Measurements from ENCODE around the gene PCDHA1. TPM values are rescaled to one million over a fixed set of nuclear protein-coding genes. Genes with fewer than 3 reads are reported as not detected.

PCDHA1 gene
- total RNA-seq, 1 donor from 2014 or later = not detected

DNA sequence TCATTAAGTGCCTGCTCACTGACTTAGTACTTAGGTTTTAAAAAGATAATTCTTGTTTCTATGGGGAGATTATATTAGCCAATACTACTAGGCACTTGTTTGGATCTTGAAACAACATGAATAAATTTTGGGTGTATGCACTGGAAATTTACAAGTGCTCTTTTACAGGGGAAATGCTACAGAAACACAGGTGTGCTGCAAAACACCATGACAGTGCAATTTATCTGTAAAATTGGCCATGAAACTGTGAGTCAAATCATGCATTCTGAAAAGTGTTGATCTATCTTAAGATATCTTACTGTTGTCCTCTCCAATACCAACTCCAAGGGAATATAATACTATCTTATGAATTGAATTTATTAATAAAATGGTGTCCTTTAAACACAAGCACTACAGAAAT, 253.1 kb downstream of the PCDHA1 start:
- H3K27ac Mint-ChIP-seq (ENCODE audit: unreplicated experiment) = no peak overlapping the region

DNA sequence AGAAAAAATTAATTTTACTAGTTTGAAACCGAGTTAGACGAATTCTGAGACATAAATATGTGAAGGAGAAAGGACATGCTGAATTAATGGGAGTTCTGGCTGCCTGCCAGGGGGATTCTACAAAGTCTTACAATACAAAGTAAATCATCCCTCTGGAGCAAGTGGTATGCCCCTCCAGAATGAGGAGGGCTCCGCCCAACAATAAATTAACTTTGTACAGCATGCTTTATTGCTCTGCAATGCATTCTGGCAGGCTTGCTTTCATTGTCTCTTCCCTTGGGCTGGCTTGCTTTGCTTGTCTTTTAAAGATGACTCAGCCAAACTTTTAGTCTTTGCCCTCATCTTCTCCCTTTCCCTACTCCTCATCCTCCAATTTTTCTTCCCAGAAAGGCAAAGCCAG, 253.6 kb downstream of the PCDHA1 start:
- no peak overlapping the region for H3K27ac Mint-ChIP-seq (ENCODE audit: unreplicated experiment)
- no peak overlapping the region for H3K4me3 Mint-ChIP-seq
- no peaks in the 10 kb centered on the region for H3K9me3 Mint-ChIP-seq
- no peaks in the 10 kb centered on the region for H3K36me3 Mint-ChIP-seq (ENCODE audit: low read depth)
- H3K27me3 Mint-ChIP-seq (ENCODE audit: low read depth) = peaks cover 20% of the 10 kb centered on the region
- DNase-seq (ENCODE audit: low read depth, low spot score) = no peak
- TF ChIP-seq, protein P1, sequence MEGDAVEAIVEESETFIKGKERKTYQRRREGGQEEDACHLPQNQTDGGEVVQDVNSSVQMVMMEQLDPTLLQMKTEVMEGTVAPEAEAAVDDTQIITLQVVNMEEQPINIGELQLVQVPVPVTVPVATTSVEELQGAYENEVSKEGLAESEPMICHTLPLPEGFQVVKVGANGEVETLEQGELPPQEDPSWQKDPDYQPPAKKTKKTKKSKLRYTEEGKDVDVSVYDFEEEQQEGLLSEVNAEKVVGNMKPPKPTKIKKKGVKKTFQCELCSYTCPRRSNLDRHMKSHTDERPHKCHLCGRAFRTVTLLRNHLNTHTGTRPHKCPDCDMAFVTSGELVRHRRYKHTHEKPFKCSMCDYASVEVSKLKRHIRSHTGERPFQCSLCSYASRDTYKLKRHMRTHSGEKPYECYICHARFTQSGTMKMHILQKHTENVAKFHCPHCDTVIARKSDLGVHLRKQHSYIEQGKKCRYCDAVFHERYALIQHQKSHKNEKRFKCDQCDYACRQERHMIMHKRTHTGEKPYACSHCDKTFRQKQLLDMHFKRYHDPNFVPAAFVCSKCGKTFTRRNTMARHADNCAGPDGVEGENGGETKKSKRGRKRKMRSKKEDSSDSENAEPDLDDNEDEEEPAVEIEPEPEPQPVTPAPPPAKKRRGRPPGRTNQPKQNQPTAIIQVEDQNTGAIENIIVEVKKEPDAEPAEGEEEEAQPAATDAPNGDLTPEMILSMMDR (conservative IDR thresholded peaks at IDR 0.05) = no peak
- H3K4me1 Mint-ChIP-seq = no peaks in the 10 kb centered on the region

More for the DNA sequence above, 253.1 kb downstream of the PCDHA1 start:
- Mint-ChIP-seq H3K4me1 (no peaks in the 10 kb centered on the region), H3K4me3 (peak overlapping the region; percentile 43), H3K27me3 (ENCODE audit: low read depth) (peaks cover 16% of the 10 kb centered on the region), H3K36me3 (ENCODE audit: low read depth) (no peaks in the 10 kb centered on the region), H3K9me3 (no peaks in the 10 kb centered on the region)
- DNase-seq (ENCODE audit: low read depth, low spot score) = no peak
- TF ChIP-seq, protein P1 (conservative IDR thresholded peaks at IDR 0.05) = no peak

DNA sequence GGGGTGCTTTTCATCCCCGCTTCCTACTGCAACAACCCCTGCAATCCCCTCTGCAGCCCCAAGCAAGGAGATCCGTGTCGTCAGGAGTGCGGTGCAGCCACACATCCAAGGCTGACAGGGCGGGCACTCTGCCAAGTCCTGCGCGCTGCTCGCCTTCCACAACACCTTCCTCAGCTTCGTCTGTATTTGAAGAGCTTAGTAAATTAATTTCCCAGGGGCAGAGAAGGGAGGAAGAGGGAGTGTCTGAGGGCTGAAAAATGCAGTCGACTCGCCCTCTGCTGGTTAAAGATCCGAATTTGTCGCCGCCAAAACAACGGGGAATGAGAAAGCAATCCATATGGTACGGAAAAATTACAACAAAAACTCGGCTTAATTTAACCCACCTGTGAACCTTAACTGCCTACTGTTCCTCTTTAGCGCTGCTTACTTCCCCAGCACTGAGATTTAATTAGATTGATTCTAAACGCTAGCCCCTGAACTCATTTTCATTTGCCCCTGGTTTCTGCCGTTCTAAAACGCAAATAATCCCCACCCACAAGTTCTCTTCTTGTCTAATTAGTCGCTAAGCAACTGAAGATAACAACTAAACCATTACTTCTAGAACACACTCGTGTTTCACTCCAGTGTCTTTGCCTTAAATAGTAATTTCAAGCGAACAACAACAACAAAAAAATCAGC, 254.3 kb downstream of the PCDHA1 start:
- TF ChIP-seq, protein P1 (conservative IDR thresholded peaks at IDR 0.05) = peak; percentile 90
- Mint-ChIP-seq H3K27me3 (ENCODE audit: low read depth) (peaks cover 25% of the 10 kb centered on the region), H3K36me3 (ENCODE audit: low read depth) (no peaks in the 10 kb centered on the region), H3K9me3 (no peaks in the 10 kb centered on the region), H3K4me1 (no peaks in the 10 kb centered on the region), H3K27ac (ENCODE audit: unreplicated experiment) (no peak overlapping the region), H3K4me3 (no peak overlapping the region)
- peak; percentile 61 for DNase-seq (ENCODE audit: low read depth, low spot score)

DNA sequence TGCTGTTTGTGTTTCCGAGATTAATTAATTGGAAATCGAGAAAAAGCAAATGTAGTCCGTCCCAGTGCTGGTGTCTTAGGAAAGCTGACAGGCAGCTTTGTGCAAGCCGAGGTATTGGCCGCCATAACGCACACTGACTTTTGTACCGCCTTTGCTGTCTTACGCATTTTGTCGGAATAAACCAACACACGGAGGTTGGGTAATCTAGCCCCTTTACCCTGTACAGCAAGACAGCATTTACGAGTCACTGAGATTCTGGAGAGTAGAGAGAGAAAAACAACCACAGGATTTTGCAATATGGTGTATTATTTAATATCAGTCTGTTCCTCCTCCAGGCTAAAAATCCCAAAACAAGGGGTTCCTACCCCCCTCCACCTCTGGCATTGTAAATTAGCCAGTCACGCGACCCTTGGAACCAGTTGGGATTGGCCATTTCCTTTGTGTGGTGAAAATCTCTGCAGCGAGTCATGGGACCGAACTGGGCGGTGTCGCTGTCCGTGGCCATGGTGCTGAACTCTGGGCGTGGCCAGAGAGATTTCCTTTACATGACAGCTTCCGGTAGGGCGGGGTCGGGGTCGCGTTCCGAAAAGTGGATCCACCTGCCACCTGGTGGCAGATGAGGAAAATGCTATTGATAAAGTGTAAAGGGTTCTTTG, 255.0 kb downstream of the PCDHA1 start:
- Mint-ChIP-seq H3K4me1 (no peaks in the 10 kb centered on the region), H3K4me3 (no peak overlapping the region), H3K36me3 (ENCODE audit: low read depth) (no peaks in the 10 kb centered on the region), H3K9me3 (no peaks in the 10 kb centered on the region), H3K27ac (ENCODE audit: unreplicated experiment) (no peak overlapping the region), H3K27me3 (ENCODE audit: low read depth) (peaks cover 31% of the 10 kb centered on the region)
- peak; percentile 99 for DNase-seq (ENCODE audit: low read depth, low spot score)
- TF ChIP-seq, protein P1 (conservative IDR thresholded peaks at IDR 0.05) = peak; percentile 90

DNA sequence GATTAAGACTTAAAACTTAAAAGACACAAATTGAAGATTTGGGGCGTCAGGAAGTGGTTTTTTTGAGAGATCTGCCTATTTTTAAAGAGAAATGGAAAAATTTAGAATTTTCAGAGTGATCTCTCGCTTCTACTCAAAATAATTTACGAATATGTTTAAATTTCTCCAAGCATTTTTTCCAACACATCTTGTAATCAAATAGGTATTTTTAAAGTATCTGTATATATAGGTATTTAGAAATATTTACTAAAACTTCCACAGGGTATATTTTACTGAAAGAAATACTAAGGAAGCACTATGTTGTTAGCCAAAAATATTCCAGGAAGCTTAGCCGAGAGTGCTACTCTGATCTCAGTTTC, 255.5 kb downstream of the PCDHA1 start:
- H3K36me3 Mint-ChIP-seq (ENCODE audit: low read depth) = no peaks in the 10 kb centered on the region
- H3K4me1 Mint-ChIP-seq = no peaks in the 10 kb centered on the region
- TF ChIP-seq, protein P1 (conservative IDR thresholded peaks at IDR 0.05) = peak; percentile 29
- H3K4me3 Mint-ChIP-seq = no peak overlapping the region
- no peaks in the 10 kb centered on the region for H3K9me3 Mint-ChIP-seq
- no peak for DNase-seq (ENCODE audit: low read depth, low spot score)
- peaks cover 35% of the 10 kb centered on the region for H3K27me3 Mint-ChIP-seq (ENCODE audit: low read depth)
- no peak overlapping the region for H3K27ac Mint-ChIP-seq (ENCODE audit: unreplicated experiment)

Measured in neural crest cell (in vitro differentiated cells).